ENCODE results near the gene GORASP1. TPM values are rescaled to one million over a fixed set of nuclear protein-coding genes. Genes with fewer than 3 reads are reported as not detected.

GORASP1 gene
- total RNA-seq, 2 donors from 2014 or later = 12.9 to 16.6 TPM

Other genes with a start within 250 kb of the GORASP1 start
- gene SCN11A, start 55.7 kb downstream of the GORASP1 start, total RNA-seq = under 1 TPM; 0.05 to 0.14 TPM
- 10 to 100 TPM; 26.9 to 31.8 TPM for gene WDR48, start 55.6 kb downstream of the GORASP1 start, total RNA-seq
- 1 to 10 TPM in 1 of 2 donors, under 1 TPM in 1; 0.12 to 1.8 TPM for gene TTC21A, start 53 bp upstream of the GORASP1 start, total RNA-seq
- 10 to 100 TPM; 10.8 to 18.4 TPM for gene CSRNP1, start 46.0 kb upstream of the GORASP1 start, total RNA-seq
- under 1 TPM; 0.22 to 0.43 TPM for gene XIRP1, start 85.0 kb upstream of the GORASP1 start, total RNA-seq
- gene CX3CR1, start 172.4 kb upstream of the GORASP1 start, total RNA-seq = 10 to 100 TPM in 1 of 2 donors, 1 to 10 TPM in 1; 5.8 to 18.4 TPM
- gene CCR8, start 222.1 kb upstream of the GORASP1 start, total RNA-seq = under 1 TPM in 1 of 2 donors, not detected in 1; 0.45 TPM